ENCODE results near the gene PDE2A.

PDE2A gene

GRCh38 chr11:72621008-72621610 lies 53.1 kb downstream of the PDE2A start:
- Histone ChIP-seq H3K4me3 (no peak overlapping the region), H3K27ac (no peak overlapping the region), H3K36me3 (ENCODE audit: insufficient read depth, low read length) (no peaks in the 10 kb centered on the region)

DNA sequence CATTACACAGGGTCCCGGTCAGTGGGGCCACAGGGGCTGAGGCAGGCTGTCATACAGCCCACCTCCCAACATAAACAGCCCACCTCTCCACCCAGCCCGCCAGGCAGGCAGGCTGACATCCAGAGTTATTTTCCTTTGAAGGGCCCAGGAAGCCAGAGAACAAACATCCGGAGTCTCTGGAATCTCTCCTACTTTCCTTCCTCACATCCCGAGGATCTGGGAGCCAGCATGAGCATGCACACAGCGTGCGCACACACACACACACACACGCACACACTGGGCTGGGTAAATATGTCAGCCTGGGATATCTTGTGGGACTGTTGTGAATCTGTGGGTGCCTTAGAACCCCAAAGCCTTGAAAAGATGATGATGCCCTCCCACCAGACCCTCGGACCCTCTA lies 55.4 kb downstream of the PDE2A start:
- TF ChIP-seq POLR2AphosphoS5 (IDR thresholded peaks at IDR 0.05; ENCODE audit: borderline replicate concordance, low read depth, low read length) (no peak), EZH2 (IDR thresholded peaks at IDR 0.05) (no peak), FOXP2 (optimal IDR thresholded peaks at IDR 0.05; ENCODE audit: control extremely low read depth, extremely low read length, insufficient read depth) (no peak)
- Histone ChIP-seq H3K4me3 (no peak overlapping the region), H3K27ac (no peak overlapping the region), H3K9ac (ENCODE audit: insufficient read length) (no peak overlapping the region), H3K9me3 (ENCODE audit: low read depth, low read length) (no peaks in the 10 kb centered on the region), H3K36me3 (ENCODE audit: insufficient read depth, low read length) (no peaks in the 10 kb centered on the region)
- DNase-seq (ENCODE audit: low read depth, low spot score): no peak

More at GRCh38 chr11:72621008-72621610, 53.1 kb downstream of the PDE2A start:
- TF ChIP-seq POLR2AphosphoS5 (IDR thresholded peaks at IDR 0.05; ENCODE audit: borderline replicate concordance, low read depth, low read length): no peak
- TF ChIP-seq EZH2 (IDR thresholded peaks at IDR 0.05): no peak
- no peak for TF ChIP-seq FOXP2 (optimal IDR thresholded peaks at IDR 0.05; ENCODE audit: control extremely low read depth, extremely low read length, insufficient read depth)
- no peak overlapping the region for H3K9ac ChIP-seq (ENCODE audit: insufficient read length)
- no peaks in the 10 kb centered on the region for H3K9me3 ChIP-seq (ENCODE audit: low read depth, low read length)
- no peak for DNase-seq (ENCODE audit: low read depth, low spot score)

DNA sequence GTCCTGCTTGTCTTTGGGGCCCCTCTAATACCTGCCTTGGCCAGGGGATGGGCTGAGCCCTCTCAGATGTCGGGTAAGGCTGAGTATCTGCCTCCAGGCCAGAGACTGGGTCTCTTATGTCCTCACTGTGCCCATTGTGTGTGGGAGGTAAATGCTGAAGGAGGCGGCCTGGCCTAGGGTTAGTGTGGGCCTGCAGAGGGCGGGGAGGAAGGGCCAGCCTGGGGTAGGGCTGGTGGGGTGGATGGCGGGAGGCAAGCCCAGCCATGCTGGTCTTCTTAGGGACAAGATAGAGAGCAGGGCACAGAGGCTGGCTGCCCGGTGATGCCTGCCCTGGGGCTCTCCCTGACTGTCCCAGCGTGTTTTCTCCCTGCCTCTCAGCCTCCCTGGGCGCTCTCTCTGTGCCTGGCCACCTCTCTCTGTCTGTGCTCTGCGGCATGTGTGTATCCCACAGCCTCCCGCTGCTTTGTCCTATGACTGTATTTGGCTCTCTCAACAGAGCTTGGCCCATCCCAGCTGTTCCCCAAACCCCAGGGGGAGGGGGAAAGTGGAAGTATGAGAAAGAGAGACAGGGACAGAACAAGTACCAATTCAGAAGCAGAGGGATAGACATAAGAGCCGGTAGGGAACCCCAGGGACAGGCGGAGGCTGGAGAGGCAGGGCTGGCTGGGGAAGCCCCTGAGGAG lies 57.0 kb downstream of the PDE2A start:
- H3K4me3 ChIP-seq: no peak overlapping the region
- no peak for TF ChIP-seq FOXP2 (optimal IDR thresholded peaks at IDR 0.05; ENCODE audit: control extremely low read depth, extremely low read length, insufficient read depth)
- no peak for TF ChIP-seq POLR2AphosphoS5 (IDR thresholded peaks at IDR 0.05; ENCODE audit: borderline replicate concordance, low read depth, low read length)
- no peak for TF ChIP-seq EZH2 (IDR thresholded peaks at IDR 0.05)
- no peaks in the 10 kb centered on the region for H3K9me3 ChIP-seq (ENCODE audit: low read depth, low read length)
- H3K9ac ChIP-seq (ENCODE audit: insufficient read length): no peak overlapping the region
- no peak overlapping the region for H3K27ac ChIP-seq
- H3K36me3 ChIP-seq (ENCODE audit: insufficient read depth, low read length): no peaks in the 10 kb centered on the region
- DNase-seq (ENCODE audit: low read depth, low spot score): no peak

DNA sequence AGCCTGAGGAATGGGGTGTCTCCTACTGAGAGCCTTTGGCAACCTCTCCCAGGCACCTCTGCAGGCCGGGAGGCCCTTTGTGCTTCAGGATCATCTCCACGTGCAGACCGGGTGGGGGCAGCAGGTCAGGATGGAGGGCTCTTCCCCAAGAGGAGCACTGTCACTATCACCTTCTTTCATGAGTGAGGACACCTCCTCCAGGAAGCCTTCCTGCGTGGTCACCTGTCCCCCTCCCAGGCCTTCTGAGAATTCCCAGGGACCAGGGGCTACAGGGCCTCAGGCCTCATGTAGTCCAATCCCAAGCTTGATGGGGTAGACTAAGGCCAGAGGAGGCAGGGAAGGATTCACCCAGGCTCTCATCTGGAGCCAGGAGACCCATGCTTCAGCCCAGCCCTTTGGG lies 57.6 kb downstream of the PDE2A start:
- no peak overlapping the region for H3K9ac ChIP-seq (ENCODE audit: insufficient read length)

GRCh38 chr11:72615329-72615728 lies 58.9 kb downstream of the PDE2A start:
- no peak for DNase-seq (ENCODE audit: low read depth, low spot score)
- Histone ChIP-seq H3K4me3 (no peak overlapping the region), H3K36me3 (ENCODE audit: insufficient read depth, low read length) (no peaks in the 10 kb centered on the region), H3K9me3 (ENCODE audit: low read depth, low read length) (no peaks in the 10 kb centered on the region), H3K9ac (ENCODE audit: insufficient read length) (no peak overlapping the region), H3K27ac (no peak overlapping the region)
- TF ChIP-seq EZH2 (IDR thresholded peaks at IDR 0.05) (no peak), POLR2AphosphoS5 (IDR thresholded peaks at IDR 0.05; ENCODE audit: borderline replicate concordance, low read depth, low read length) (no peak), FOXP2 (optimal IDR thresholded peaks at IDR 0.05; ENCODE audit: control extremely low read depth, extremely low read length, insufficient read depth) (no peak)

More for the DNA sequence above, 57.6 kb downstream of the PDE2A start:
- no peaks in the 10 kb centered on the region for H3K9me3 ChIP-seq (ENCODE audit: low read depth, low read length)
- no peak for DNase-seq (ENCODE audit: low read depth, low spot score)
- no peak overlapping the region for H3K27ac ChIP-seq
- no peak overlapping the region for H3K4me3 ChIP-seq
- TF ChIP-seq FOXP2 (optimal IDR thresholded peaks at IDR 0.05; ENCODE audit: control extremely low read depth, extremely low read length, insufficient read depth) (no peak), POLR2AphosphoS5 (IDR thresholded peaks at IDR 0.05; ENCODE audit: borderline replicate concordance, low read depth, low read length) (no peak), EZH2 (IDR thresholded peaks at IDR 0.05) (no peak)
- H3K36me3 ChIP-seq (ENCODE audit: insufficient read depth, low read length): no peaks in the 10 kb centered on the region

DNA sequence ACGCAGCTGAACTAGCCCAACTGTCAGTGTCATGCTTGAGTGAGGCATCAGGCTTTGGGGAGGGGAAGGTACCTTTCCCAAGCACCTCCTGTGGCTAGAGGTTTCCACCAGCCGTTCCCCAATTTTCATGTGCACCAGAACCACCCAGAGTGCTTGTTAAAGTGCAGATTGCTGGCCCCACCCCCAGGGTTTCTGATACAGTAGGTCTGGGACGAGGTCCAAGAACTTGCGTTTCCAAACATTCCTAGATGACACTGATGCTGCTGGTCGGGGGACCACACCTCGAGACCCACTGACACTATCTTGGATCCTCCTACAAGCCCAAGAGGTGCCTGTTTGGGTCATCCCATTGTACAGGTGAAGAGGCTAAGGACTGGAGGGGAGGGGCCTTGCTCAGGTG lies 59.8 kb downstream of the PDE2A start:
- Histone ChIP-seq H3K4me3 (no peak overlapping the region), H3K9ac (ENCODE audit: insufficient read length) (no peak overlapping the region), H3K27ac (no peak overlapping the region), H3K36me3 (ENCODE audit: insufficient read depth, low read length) (no peaks in the 10 kb centered on the region), H3K9me3 (ENCODE audit: low read depth, low read length) (no peaks in the 10 kb centered on the region)
- no peak for DNase-seq (ENCODE audit: low read depth, low spot score)
- TF ChIP-seq EZH2 (IDR thresholded peaks at IDR 0.05): no peak
- no peak for TF ChIP-seq FOXP2 (optimal IDR thresholded peaks at IDR 0.05; ENCODE audit: control extremely low read depth, extremely low read length, insufficient read depth)
- TF ChIP-seq POLR2AphosphoS5 (IDR thresholded peaks at IDR 0.05; ENCODE audit: borderline replicate concordance, low read depth, low read length): no peak

GRCh38 chr11:72613977-72614376 lies 60.2 kb downstream of the PDE2A start:
- Histone ChIP-seq H3K36me3 (ENCODE audit: insufficient read depth, low read length) (no peaks in the 10 kb centered on the region), H3K4me3 (no peak overlapping the region), H3K27ac (no peak overlapping the region), H3K9me3 (ENCODE audit: low read depth, low read length) (no peaks in the 10 kb centered on the region), H3K9ac (ENCODE audit: insufficient read length) (no peak overlapping the region)
- no peak for DNase-seq (ENCODE audit: low read depth, low spot score)
- TF ChIP-seq POLR2AphosphoS5 (IDR thresholded peaks at IDR 0.05; ENCODE audit: borderline replicate concordance, low read depth, low read length) (no peak), EZH2 (IDR thresholded peaks at IDR 0.05) (no peak), FOXP2 (optimal IDR thresholded peaks at IDR 0.05; ENCODE audit: control extremely low read depth, extremely low read length, insufficient read depth) (no peak)

DNA sequence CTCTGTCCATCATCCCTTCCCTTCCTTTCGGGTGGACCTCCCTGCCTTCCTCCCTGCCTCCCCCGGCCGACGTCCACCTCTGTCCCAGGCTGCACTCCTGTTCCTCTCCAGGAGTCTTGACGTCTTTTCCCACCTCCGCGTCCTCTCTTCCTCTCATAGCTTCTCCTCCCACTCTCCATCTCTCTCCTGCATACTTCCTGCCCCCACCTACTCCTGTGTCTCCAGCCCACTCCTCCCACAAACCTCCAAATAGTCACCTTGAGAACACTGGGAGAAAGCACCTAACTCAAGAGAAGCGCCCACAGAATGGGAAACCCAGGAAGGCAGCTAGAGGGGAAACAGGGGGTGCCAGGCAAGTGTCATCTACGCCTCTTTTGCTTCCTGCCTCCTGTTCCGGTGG lies 60.8 kb downstream of the PDE2A start:
- Histone ChIP-seq H3K27ac (no peak overlapping the region), H3K36me3 (ENCODE audit: insufficient read depth, low read length) (no peaks in the 10 kb centered on the region), H3K4me3 (no peak overlapping the region), H3K9me3 (ENCODE audit: low read depth, low read length) (no peaks in the 10 kb centered on the region), H3K9ac (ENCODE audit: insufficient read length) (no peak overlapping the region)
- TF ChIP-seq EZH2 (IDR thresholded peaks at IDR 0.05) (no peak), POLR2AphosphoS5 (IDR thresholded peaks at IDR 0.05; ENCODE audit: borderline replicate concordance, low read depth, low read length) (no peak), FOXP2 (optimal IDR thresholded peaks at IDR 0.05; ENCODE audit: control extremely low read depth, extremely low read length, insufficient read depth) (no peak)
- no peak for DNase-seq (ENCODE audit: low read depth, low spot score)
